Tibial nerve (tissue), 4 donors: Measurements from ENCODE around the gene ARAP1.

Experiments used
- EP300 ChIP-seq, 2 donors: sonication (generic); formaldehyde crosslinking; IDR thresholded peaks; one replicate each; pipeline ENCODE4 v1.6.1; 2017; ENCODE audit warnings: antibody characterized with exemption in 2 of 2, mild to moderate bottlenecking in 1 of 2
- POLR2A ChIP-seq, 2 donors: fragments of 450-650 bp; IDR thresholded peaks; one replicate each; pipeline ENCODE4 v1.6.1; 2017; ENCODE audit warnings: antibody characterized with exemption in 2 of 2, mild to moderate bottlenecking in 2 of 2, moderate library complexity in 2 of 2
- TF ChIP-seq, protein P1 (sequence below), 5 experiments: fragments of 200-600 bp in 3 of 5; fragments of 450-650 bp in 2 of 5; sonication (generic) in 3 of 5; IDR thresholded peaks; one replicate each; pipeline ENCODE4 v1.5.1; 2016 to 2019; ENCODE audit warnings: antibody characterized with exemption in 5 of 5, mild to moderate bottlenecking in 3 of 5, moderate library complexity in 2 of 5

DNA sequence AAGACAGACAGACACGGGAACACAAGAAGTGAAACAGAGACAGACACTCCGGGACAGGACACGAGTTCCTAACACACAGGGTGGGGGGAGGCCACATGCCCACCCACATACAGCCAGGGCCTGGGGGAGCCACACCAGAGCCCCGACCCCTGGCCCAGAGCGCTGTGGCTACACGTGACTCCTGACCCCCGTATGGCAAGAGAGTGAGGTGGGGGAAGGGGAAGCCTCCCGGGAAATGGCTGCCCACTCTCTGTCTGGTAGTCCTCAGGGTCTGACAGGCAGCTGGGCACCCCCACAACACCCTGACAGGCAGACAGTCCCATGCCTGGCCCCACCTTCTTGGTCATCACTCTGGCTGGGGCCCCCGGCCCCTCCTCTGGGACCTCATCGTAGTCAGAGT lies 39.4 kb downstream of the ARAP1 start:
- TF ChIP-seq, protein P1, sequence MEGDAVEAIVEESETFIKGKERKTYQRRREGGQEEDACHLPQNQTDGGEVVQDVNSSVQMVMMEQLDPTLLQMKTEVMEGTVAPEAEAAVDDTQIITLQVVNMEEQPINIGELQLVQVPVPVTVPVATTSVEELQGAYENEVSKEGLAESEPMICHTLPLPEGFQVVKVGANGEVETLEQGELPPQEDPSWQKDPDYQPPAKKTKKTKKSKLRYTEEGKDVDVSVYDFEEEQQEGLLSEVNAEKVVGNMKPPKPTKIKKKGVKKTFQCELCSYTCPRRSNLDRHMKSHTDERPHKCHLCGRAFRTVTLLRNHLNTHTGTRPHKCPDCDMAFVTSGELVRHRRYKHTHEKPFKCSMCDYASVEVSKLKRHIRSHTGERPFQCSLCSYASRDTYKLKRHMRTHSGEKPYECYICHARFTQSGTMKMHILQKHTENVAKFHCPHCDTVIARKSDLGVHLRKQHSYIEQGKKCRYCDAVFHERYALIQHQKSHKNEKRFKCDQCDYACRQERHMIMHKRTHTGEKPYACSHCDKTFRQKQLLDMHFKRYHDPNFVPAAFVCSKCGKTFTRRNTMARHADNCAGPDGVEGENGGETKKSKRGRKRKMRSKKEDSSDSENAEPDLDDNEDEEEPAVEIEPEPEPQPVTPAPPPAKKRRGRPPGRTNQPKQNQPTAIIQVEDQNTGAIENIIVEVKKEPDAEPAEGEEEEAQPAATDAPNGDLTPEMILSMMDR (IDR thresholded peaks at IDR 0.05) = no peak
- TF ChIP-seq POLR2A (IDR thresholded peaks at IDR 0.05) (no peak), EP300 (IDR thresholded peaks at IDR 0.05) (no peak)
